Fibroblast of the aortic adventitia (primary cell): ENCODE data around the gene AMIGO3. TPM values are rescaled to one million over a fixed set of nuclear protein-coding genes. Genes with fewer than 3 reads are reported as not detected.

ENCODE experiments used
- DNase-seq: peaks from one replicate; pipeline ENCODE4 v3.0.0-alpha.2; 2010; ENCODE audit warnings: low read depth
- H3K4me3 ChIP-seq: 2 replicates; pipeline ENCODE4 v1.5.1; 2011; ENCODE audit warnings: low read depth, mild to moderate bottlenecking, control low read depth, low read length, moderate library complexity
- total RNA-seq: library from RNA; depleted of rRNA; stranded (reverse); fragments of >200 nt; gene quantifications from 2 replicates; pipeline ENCODE4 v1.2.3, GENCODE V29; 2012; ENCODE audit warnings: low replicate concordance
- TF ChIP-seq, protein P1 (sequence below): IDR thresholded peaks from 2 replicates; pipeline ENCODE4 v1.5.1; 2011; ENCODE audit warnings: mild to moderate bottlenecking, low read length, control low read depth, inconsistent platforms; ENCODE audit not compliant: insufficient read depth

Gene AMIGO3
- total RNA-seq, 1 donor = 0.27 TPM

DNA sequence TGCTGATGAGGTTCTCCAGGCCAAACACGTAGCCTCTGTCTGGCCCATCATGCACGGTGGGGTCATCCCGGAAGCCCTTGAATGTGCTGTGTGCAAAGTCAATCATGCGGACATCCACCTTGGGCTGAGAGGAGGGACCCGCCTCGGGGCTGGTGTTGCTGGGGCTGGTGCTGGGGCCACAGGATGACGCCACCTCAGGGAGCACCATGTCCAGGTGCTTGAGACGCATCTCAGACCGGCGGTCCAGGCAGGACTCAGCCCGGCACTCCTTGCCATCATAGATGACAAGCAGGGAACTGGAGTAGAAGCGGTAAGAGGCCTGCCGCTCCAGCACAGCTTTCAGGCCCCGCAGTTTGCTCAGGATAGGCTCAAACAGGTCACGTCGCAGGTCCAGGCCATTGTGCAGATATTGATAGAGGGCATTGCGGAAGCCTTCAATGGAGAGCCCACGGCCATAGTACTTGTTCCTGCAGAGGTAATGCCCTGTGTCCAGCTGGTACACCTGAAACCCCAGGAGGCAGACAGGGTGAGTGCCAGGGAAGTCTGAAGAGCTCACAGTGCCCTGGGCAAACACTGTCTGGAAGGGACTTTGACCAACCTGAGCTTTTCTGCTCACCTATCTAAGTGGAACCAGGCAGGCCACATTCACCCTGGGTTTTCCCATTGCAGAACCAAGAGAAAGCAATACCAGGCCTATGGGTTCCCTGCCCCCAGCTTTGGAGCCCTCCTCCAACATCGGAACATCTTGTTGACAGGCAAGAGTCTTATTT lies 7.9 kb upstream of the AMIGO3 start:
- TF ChIP-seq, protein P1, sequence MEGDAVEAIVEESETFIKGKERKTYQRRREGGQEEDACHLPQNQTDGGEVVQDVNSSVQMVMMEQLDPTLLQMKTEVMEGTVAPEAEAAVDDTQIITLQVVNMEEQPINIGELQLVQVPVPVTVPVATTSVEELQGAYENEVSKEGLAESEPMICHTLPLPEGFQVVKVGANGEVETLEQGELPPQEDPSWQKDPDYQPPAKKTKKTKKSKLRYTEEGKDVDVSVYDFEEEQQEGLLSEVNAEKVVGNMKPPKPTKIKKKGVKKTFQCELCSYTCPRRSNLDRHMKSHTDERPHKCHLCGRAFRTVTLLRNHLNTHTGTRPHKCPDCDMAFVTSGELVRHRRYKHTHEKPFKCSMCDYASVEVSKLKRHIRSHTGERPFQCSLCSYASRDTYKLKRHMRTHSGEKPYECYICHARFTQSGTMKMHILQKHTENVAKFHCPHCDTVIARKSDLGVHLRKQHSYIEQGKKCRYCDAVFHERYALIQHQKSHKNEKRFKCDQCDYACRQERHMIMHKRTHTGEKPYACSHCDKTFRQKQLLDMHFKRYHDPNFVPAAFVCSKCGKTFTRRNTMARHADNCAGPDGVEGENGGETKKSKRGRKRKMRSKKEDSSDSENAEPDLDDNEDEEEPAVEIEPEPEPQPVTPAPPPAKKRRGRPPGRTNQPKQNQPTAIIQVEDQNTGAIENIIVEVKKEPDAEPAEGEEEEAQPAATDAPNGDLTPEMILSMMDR = no peak
- no peak overlapping the region for H3K4me3 ChIP-seq
- DNase-seq = no peak

GRCh38 chr3:49725906-49726681 lies 6.6 kb upstream of the AMIGO3 start:
- H3K4me3 ChIP-seq = no peak overlapping the region
- DNase-seq = no peak
- TF ChIP-seq, protein P1 = no peak

DNA sequence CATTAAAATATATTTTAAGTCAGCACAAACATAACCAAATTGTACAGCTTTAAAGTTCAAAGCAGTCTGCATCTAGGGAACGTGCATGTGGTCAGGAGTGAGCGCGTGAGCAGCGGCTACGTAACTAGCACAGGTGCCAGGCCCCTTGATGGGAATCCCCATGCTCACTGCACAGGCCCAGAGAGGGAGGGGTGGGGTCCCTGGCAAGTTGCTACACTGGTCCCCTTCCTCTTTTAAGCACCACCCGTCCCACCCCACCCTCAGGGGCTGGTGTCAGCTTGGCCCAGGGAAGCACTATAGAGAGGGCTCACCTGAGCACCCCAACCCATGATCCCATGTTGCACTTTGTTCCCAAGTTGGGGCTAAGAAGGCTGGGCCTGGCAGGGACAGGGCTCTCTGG lies 5.1 kb upstream of the AMIGO3 start:
- peak; percentile 19 for DNase-seq
- peak overlapping the region; percentile 65 for H3K4me3 ChIP-seq
- TF ChIP-seq, protein P1 = no peak

DNA sequence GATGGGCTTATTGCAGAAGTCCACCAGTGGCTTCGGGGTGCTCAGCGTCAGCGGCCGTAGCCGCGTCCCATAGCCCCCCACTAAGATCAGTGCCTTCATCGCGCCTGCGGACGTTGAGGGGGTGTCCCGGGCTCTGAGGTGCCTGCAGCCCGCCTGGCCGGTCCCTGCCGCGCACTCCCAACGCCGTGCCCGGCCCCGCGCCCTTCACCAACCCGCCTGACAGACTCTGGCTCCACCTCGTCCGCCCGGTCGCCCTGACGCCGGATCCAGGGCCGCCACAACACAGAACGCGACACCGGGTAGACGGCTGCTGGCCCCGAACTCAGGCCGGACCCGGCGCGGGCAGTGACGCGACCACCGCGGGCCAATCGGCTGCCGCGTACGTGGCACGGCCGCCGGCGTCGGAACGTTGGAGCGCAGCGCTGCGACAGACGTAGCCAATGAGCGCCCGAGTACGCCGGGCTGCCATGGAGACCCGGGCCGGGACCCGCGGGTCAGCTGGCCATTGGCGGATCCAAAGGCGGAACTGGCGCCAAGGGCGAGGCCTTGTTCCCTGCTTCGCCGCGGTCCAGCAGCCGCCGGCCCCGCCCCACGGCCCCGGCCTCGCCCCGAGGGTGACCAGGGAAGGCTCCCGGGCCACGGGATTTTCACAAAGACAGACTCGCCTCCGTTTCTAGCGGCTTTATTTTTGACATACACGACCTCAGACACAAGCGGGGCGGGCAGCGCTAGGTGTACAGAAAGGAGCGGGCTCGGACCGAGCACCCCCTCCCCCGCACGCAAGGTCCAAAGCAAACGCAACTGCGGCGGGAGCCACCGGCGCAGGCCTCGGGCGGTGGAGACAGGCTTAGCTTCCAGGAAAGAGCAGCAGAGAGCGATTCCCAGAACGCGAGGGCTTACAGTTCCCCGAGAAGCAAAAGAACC lies 4.4 kb upstream of the AMIGO3 start, which contains the start of gene GMPPB:
TSS of gene GMPPB (minus strand) at position 324 of the 924 bp plus-strand sequence. CDS start at position 99, 225 bp downstream.
- peak within 1 kb of the TSS; percentile 100 for H3K4me3 ChIP-seq
- TF ChIP-seq, protein P1 = no peak

GRCh38 chr3:49723296-49723627 lies 3.8 kb upstream of the AMIGO3 start:
- H3K4me3 ChIP-seq = peak overlapping the region; percentile 100
- TF ChIP-seq, protein P1 = no peak
- DNase-seq = peak; percentile 37

More for the DNA sequence above, 4.4 kb upstream of the AMIGO3 start, which contains the start of gene GMPPB:
- peak; percentile 95 for DNase-seq

GRCh38 chr3:49722896-49723295 lies 3.4 kb upstream of the AMIGO3 start:
- H3K4me3 ChIP-seq = peak overlapping the region; percentile 100
- no peak for DNase-seq
- TF ChIP-seq, protein P1 = no peak
